ENCODE measurements around the gene SIMC1. TPM values are rescaled to one million over a fixed set of nuclear protein-coding genes. Genes with fewer than 3 reads are reported as not detected.

SIMC1 gene
- polyA plus RNA-seq, 1 of the 3 experiments (the other 2 are of a cell fraction): 12.4 TPM

DNA sequence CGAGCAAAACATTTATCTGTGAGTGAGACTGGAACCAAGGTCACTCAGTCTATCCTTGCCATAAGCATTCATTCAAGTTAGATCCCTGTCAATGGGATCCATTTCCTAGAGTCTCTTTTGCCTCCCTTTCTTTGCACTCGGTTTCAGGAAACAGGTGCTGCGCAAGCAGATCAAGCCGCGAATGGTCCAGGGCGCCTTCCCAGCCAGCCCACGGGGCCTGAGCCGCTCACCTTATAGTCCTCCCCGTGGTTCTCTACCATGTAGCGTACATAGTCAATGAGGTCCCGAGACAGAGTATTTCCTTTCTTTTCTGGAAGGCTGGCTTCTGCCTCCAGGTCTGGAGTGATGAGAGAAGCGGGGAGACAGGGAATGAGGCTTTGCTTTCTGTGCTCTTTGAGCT, 146.8 kb downstream of the SIMC1 start:
- over 99% methylated on average over 12 of the region's 12 CpGs for WGBS (ENCODE audit: low lambda C conversion rate)

GRCh38 chr5:176386491-176386890, 148.3 kb downstream of the SIMC1 start:
- H3K9me2 ChIP-seq: no peaks in the 10 kb centered on the region
- H2AFZ ChIP-seq (ENCODE audit: low read depth): no peak overlapping the region
- peak overlapping the region; percentile 86 for H3K4me2 ChIP-seq
- peaks cover 0 to 14% of the 10 kb centered on the region in 2 experiments; a peak in 2 of 4 replicates for H3K4me1 ChIP-seq (ENCODE audit: control insufficient read depth in 1 of 2, insufficient read depth in 2 of 2, low read depth in 1 of 2, low read length in 1 of 2)
- H3K79me2 ChIP-seq (ENCODE audit: insufficient read depth): peaks cover 51% of the 10 kb centered on the region
- H3K27me3 ChIP-seq (ENCODE audit: insufficient read depth): no peaks in the 10 kb centered on the region
- H4K20me1 ChIP-seq (ENCODE audit: insufficient read depth): no peaks in the 10 kb centered on the region
- peak overlapping the region; percentile 92 to 96; a peak in 2 of 4 replicates for H3K4me3 ChIP-seq (ENCODE audit: low read depth in 2 of 2, low read length in 1 of 2)
- CTCF ChIA-PET: interaction anchor here (1.1 to 2.5 kb wide), 2 partner anchors 25 to 657 kb away, joined by 3 to 7 read pairs; partner anchors contain the start of gene KIAA1191
- H3F3A ChIP-seq (replicated peaks; ENCODE audit: insufficient read depth): peaks cover 6% of the 10 kb centered on the region
- no peak for TF ChIP-seq POLR2AphosphoS5 (IDR thresholded peaks at IDR 0.05; ENCODE audit: low read depth, low read length)
- no peak for TF ChIP-seq SMC3 (IDR thresholded peaks at IDR 0.05; ENCODE audit: low read depth, low read length)
- no peak for TF ChIP-seq FOXM1 (IDR thresholded peaks at IDR 0.05; ENCODE audit: low read depth)
- no peaks in the 10 kb centered on the region for H3K9me3 ChIP-seq
- no peak overlapping the region for H3K27ac ChIP-seq (ENCODE audit: low read depth in 2 of 2, low read length in 1 of 2)
- POLR2A ChIA-PET: interaction anchor here (1.0 kb wide), 1 partner anchor 10 kb away, joined by 4 read pairs; no protein-coding TSS in a partner anchor
- H3K9ac ChIP-seq: 0 out of 2 replicates have a peak overlapping the region, but pooled peaks have one; percentile 96
- H3K36me3 ChIP-seq (replicated peaks in 1 of 2; ENCODE audit: control insufficient read depth in 1 of 2, insufficient read depth in 2 of 2, low read length in 1 of 2): peaks cover 21 to 50% of the 10 kb centered on the region in 2 experiments
- DNase-seq: no peak
- WGBS (ENCODE audit: low lambda C conversion rate): 58% methylated on average over 1 of the region's 1 CpG

More for the DNA sequence above, 146.8 kb downstream of the SIMC1 start:
- H3K4me1 ChIP-seq (ENCODE audit: control insufficient read depth in 1 of 2, insufficient read depth in 2 of 2, low read depth in 1 of 2, low read length in 1 of 2): peaks cover 0 to 14% of the 10 kb centered on the region in 2 experiments; a peak in 2 of 4 replicates
- H3K27me3 ChIP-seq (ENCODE audit: insufficient read depth): no peaks in the 10 kb centered on the region
- no peak overlapping the region for H3K4me2 ChIP-seq
- H3K27ac ChIP-seq (ENCODE audit: low read depth in 2 of 2, low read length in 1 of 2): no peak overlapping the region
- H3K79me2 ChIP-seq (ENCODE audit: insufficient read depth): peaks cover 40% of the 10 kb centered on the region
- POLR2A ChIA-PET: interaction anchor here (0.7 to 1.7 kb wide), 2 partner anchors 23 to 199 kb away, joined by 5 to 6 read pairs; partner anchors contain the start of gene KIAA1191
- no peaks in the 10 kb centered on the region for H3K9me3 ChIP-seq
- no peak for DNase-seq
- no peak overlapping the region for H3K4me3 ChIP-seq (ENCODE audit: low read depth in 2 of 2, low read length in 1 of 2)
- H3F3A ChIP-seq (replicated peaks; ENCODE audit: insufficient read depth): peaks cover 6% of the 10 kb centered on the region
- peaks cover 16 to 56% of the 10 kb centered on the region in 2 experiments for H3K36me3 ChIP-seq (replicated peaks in 1 of 2; ENCODE audit: control insufficient read depth in 1 of 2, insufficient read depth in 2 of 2, low read length in 1 of 2)
- CTCF ChIA-PET: interaction anchor here (0.7 kb wide), 1 partner anchor 89 kb away, joined by 3 read pairs; no protein-coding TSS in a partner anchor
- no peak overlapping the region for H3K9ac ChIP-seq
- H4K20me1 ChIP-seq (ENCODE audit: insufficient read depth): no peaks in the 10 kb centered on the region
- H3K9me2 ChIP-seq: no peaks in the 10 kb centered on the region
- no peak overlapping the region for H2AFZ ChIP-seq (ENCODE audit: low read depth)
- TF ChIP-seq MXI1 (IDR thresholded peaks at IDR 0.05; ENCODE audit: low read depth, low read length) (no peak), POLR2AphosphoS5 (IDR thresholded peaks at IDR 0.05; ENCODE audit: low read depth, low read length) (no peak), ELF1 (IDR thresholded peaks at IDR 0.05) (no peak), PBX3 (IDR thresholded peaks at IDR 0.05) (no peak), JUND (IDR thresholded peaks at IDR 0.05) (no peak)

GRCh38 chr5:176387384-176387925, 149.2 kb downstream of the SIMC1 start:
- no peaks in the 10 kb centered on the region for H3K27me3 ChIP-seq (ENCODE audit: insufficient read depth)
- no peaks in the 10 kb centered on the region for H4K20me1 ChIP-seq (ENCODE audit: insufficient read depth)
- H3K9ac ChIP-seq: peak overlapping the region; percentile 96
- ChIA-PET CTCF (interaction anchor here (1.5 to 2.5 kb wide), 2 partner anchors 26 to 29 kb away, joined by 6 to 7 read pairs; partner anchors contain the start of genes CLTB and KIAA1191), POLR2A (interaction anchor here (0.7 to 2.0 kb wide), 3 partner anchors 9 to 150 kb away, joined by 3 to 7 read pairs (median 4); partner anchors contain the start of gene RNF44)
- H2AFZ ChIP-seq (ENCODE audit: low read depth): no peak overlapping the region
- H3K9me3 ChIP-seq: no peaks in the 10 kb centered on the region
- 18% methylated on average over 8 of the region's 8 CpGs for WGBS (ENCODE audit: low lambda C conversion rate)
- H3K4me3 ChIP-seq (ENCODE audit: low read depth in 2 of 2, low read length in 1 of 2): peak overlapping the region; percentile 92 to 96
- peaks cover 0 to 14% of the 10 kb centered on the region in 2 experiments; a peak in 2 of 4 replicates for H3K4me1 ChIP-seq (ENCODE audit: control insufficient read depth in 1 of 2, insufficient read depth in 2 of 2, low read depth in 1 of 2, low read length in 1 of 2)
- peaks cover 6% of the 10 kb centered on the region for H3F3A ChIP-seq (replicated peaks; ENCODE audit: insufficient read depth)
- H3K27ac ChIP-seq (ENCODE audit: low read depth in 2 of 2, low read length in 1 of 2): peak overlapping the region in 1 of 2 experiments; percentile 97; a peak in 1 of 4 replicates
- peak overlapping the region; percentile 86 for H3K4me2 ChIP-seq
- peaks cover 51% of the 10 kb centered on the region for H3K79me2 ChIP-seq (ENCODE audit: insufficient read depth)
- no peaks in the 10 kb centered on the region for H3K9me2 ChIP-seq
- no peak for DNase-seq
- TF ChIP-seq, protein P1, sequence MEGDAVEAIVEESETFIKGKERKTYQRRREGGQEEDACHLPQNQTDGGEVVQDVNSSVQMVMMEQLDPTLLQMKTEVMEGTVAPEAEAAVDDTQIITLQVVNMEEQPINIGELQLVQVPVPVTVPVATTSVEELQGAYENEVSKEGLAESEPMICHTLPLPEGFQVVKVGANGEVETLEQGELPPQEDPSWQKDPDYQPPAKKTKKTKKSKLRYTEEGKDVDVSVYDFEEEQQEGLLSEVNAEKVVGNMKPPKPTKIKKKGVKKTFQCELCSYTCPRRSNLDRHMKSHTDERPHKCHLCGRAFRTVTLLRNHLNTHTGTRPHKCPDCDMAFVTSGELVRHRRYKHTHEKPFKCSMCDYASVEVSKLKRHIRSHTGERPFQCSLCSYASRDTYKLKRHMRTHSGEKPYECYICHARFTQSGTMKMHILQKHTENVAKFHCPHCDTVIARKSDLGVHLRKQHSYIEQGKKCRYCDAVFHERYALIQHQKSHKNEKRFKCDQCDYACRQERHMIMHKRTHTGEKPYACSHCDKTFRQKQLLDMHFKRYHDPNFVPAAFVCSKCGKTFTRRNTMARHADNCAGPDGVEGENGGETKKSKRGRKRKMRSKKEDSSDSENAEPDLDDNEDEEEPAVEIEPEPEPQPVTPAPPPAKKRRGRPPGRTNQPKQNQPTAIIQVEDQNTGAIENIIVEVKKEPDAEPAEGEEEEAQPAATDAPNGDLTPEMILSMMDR (IDR thresholded peaks at IDR 0.05): peak; percentile 20; the same call in 1 of the 2 replicates
- TF ChIP-seq POLR2AphosphoS5 (IDR thresholded peaks at IDR 0.05; ENCODE audit: low read depth, low read length): no peak
- peaks cover 21 to 48% of the 10 kb centered on the region in 2 experiments for H3K36me3 ChIP-seq (replicated peaks in 1 of 2; ENCODE audit: control insufficient read depth in 1 of 2, insufficient read depth in 2 of 2, low read length in 1 of 2)

Measured in SK-N-SH (cell line).